ENCODE results near the gene OR52E2.

DNA sequence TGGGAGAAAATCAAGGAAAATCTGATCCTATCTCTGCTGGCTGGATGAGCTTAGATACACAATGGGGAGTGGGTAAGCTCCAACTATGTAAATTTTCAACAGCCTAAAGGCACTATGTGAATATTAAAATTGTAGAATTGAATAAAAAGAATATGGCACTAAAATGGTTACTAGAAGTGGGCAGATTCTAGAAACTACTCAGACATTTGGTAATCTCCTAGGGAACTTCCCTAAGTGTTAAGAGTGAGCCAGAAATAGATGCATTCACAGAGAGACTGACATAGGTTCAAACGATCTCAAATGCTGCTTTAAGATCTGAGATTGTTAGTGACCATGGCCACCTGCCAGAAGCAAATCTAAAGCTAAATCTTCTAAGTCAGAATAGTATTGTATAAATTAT lies 5.6 kb upstream of the OR52E2 start:
- TF ChIP-seq JUND (IDR thresholded peaks at IDR 0.05) (no peak), CTCF (IDR thresholded peaks at IDR 0.05) (no peak), PBX3 (IDR thresholded peaks at IDR 0.05) (no peak), RCOR1 (IDR thresholded peaks at IDR 0.05; ENCODE audit: low read length) (no peak)
- TF ChIP-seq, protein P1, sequence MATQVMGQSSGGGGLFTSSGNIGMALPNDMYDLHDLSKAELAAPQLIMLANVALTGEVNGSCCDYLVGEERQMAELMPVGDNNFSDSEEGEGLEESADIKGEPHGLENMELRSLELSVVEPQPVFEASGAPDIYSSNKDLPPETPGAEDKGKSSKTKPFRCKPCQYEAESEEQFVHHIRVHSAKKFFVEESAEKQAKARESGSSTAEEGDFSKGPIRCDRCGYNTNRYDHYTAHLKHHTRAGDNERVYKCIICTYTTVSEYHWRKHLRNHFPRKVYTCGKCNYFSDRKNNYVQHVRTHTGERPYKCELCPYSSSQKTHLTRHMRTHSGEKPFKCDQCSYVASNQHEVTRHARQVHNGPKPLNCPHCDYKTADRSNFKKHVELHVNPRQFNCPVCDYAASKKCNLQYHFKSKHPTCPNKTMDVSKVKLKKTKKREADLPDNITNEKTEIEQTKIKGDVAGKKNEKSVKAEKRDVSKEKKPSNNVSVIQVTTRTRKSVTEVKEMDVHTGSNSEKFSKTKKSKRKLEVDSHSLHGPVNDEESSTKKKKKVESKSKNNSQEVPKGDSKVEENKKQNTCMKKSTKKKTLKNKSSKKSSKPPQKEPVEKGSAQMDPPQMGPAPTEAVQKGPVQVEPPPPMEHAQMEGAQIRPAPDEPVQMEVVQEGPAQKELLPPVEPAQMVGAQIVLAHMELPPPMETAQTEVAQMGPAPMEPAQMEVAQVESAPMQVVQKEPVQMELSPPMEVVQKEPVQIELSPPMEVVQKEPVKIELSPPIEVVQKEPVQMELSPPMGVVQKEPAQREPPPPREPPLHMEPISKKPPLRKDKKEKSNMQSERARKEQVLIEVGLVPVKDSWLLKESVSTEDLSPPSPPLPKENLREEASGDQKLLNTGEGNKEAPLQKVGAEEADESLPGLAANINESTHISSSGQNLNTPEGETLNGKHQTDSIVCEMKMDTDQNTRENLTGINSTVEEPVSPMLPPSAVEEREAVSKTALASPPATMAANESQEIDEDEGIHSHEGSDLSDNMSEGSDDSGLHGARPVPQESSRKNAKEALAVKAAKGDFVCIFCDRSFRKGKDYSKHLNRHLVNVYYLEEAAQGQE (IDR thresholded peaks at IDR 0.05; ENCODE audit: low read depth, low read length): no peak
